Measurements from ENCODE around the gene TDRD6.

DNA sequence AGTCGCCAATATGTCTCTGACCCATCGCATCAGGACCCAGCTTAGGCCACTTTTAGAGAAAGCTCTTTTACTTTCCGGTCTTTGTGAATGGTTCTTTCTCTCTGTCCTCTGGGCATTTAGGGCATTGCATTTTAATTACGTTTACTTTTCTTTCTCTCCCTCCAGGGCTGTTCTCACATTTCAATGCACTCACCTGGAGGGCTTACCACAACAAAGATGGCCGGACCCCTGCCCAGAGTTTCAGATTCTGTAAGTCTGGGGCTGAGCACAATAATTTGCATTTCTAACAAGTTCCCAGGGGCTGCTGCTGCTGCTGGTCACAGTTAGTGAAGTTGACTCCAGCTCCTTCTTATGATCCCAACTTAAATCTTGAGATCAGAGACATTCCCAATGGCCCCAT is 62.0 kb downstream of the TDRD6 start:
- TF ChIP-seq, protein P1, sequence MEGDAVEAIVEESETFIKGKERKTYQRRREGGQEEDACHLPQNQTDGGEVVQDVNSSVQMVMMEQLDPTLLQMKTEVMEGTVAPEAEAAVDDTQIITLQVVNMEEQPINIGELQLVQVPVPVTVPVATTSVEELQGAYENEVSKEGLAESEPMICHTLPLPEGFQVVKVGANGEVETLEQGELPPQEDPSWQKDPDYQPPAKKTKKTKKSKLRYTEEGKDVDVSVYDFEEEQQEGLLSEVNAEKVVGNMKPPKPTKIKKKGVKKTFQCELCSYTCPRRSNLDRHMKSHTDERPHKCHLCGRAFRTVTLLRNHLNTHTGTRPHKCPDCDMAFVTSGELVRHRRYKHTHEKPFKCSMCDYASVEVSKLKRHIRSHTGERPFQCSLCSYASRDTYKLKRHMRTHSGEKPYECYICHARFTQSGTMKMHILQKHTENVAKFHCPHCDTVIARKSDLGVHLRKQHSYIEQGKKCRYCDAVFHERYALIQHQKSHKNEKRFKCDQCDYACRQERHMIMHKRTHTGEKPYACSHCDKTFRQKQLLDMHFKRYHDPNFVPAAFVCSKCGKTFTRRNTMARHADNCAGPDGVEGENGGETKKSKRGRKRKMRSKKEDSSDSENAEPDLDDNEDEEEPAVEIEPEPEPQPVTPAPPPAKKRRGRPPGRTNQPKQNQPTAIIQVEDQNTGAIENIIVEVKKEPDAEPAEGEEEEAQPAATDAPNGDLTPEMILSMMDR (conservative IDR thresholded peaks at IDR 0.05): no peak
- TF ChIP-seq ZFX (IDR thresholded peaks at IDR 0.05): no peak
